HepG2 (cell line): ENCODE data around the gene NOTCH4. TPM values are rescaled to one million over a fixed set of nuclear protein-coding genes. Genes with fewer than 3 reads are reported as not detected.

Experiments used
- ATAD3A ChIP-seq: sonication (generic); formaldehyde crosslinking; IDR thresholded peaks from 2 replicates; pipeline ENCODE4 v1.4.0; 2020; ENCODE audit warnings: missing genetic modification reagents
- ATF7-NPFF ChIP-seq: sonication (generic); formaldehyde crosslinking; IDR thresholded peaks from 2 replicates; pipeline ENCODE4 v1.8.1; 2023; ENCODE audit warnings: mild to moderate bottlenecking, low read depth, missing genetic modification reagents, moderate library complexity
- ELF3 ChIP-seq: IDR thresholded peaks from 2 replicates; pipeline ENCODE4 v1.6.1; 2016; ENCODE audit warnings: missing genetic modification reagents, missing compliant biosample characterization
- ELF4 ChIP-seq: sonication (generic); formaldehyde crosslinking; IDR thresholded peaks from 2 replicates; pipeline ENCODE4 v1.5.0; 2020; ENCODE audit warnings: missing genetic modification reagents, mild to moderate bottlenecking, moderate library complexity, borderline replicate concordance
- GPN1 ChIP-seq: sonication (generic); formaldehyde crosslinking; IDR thresholded peaks from 2 replicates; pipeline ENCODE4 v1.5.1; 2020; ENCODE audit warnings: missing genetic modification reagents, borderline replicate concordance
- HBP1 ChIP-seq: IDR thresholded peaks from 2 replicates; pipeline ENCODE4 v1.6.1; 2016; ENCODE audit warnings: low read depth, control low read depth
- HMGXB4 ChIP-seq, 2 experiments: sonication (generic) in 1 of 2; formaldehyde crosslinking in 1 of 2; IDR thresholded peaks; 2 replicates each; pipeline versions ENCODE4 v1.4.0 to v1.6.1; 2018 to 2020; ENCODE audit warnings: missing genetic modification reagents in 2 of 2, borderline replicate concordance in 1 of 2, low read depth in 1 of 2, mild to moderate bottlenecking in 1 of 2, missing biosample characterization in 1 of 2
- HNRNPH1 ChIP-seq: fragments of 200-400 bp; formaldehyde crosslinking; optimal IDR thresholded peaks from 2 replicates; pipeline ENCODE3; 2017; ENCODE audit warnings: mild to moderate bottlenecking, low read depth, low read length
- KAT2B ChIP-seq: fragments of 150-350 bp; IDR thresholded peaks from 2 replicates; pipeline ENCODE4 v1.6.1; 2014; ENCODE audit warnings: low read depth, low read length, borderline replicate concordance
- KLF6 ChIP-seq: IDR thresholded peaks from 2 replicates; pipeline ENCODE4 v1.8.0; 2016; ENCODE audit warnings: missing biosample characterization, missing genetic modification reagents
- KLF9 ChIP-seq: IDR thresholded peaks from 2 replicates; pipeline ENCODE4 v1.6.1; 2016; ENCODE audit warnings: low read depth
- MAFG ChIP-seq: sonication (generic); formaldehyde crosslinking; IDR thresholded peaks from 2 replicates; pipeline ENCODE4 v1.5.1; 2020; ENCODE audit warnings: mild to moderate bottlenecking, missing genetic modification reagents
- SP140L ChIP-seq: sonication (generic); formaldehyde crosslinking; IDR thresholded peaks from 2 replicates; pipeline ENCODE4 v1.4.0; 2020; ENCODE audit warnings: missing genetic modification reagents, borderline replicate concordance
- SSRP1 ChIP-seq: IDR thresholded peaks from 2 replicates; pipeline ENCODE4 v1.6.1; 2016; ENCODE audit warnings: control low read depth
- THAP9 ChIP-seq: sonication (generic); formaldehyde crosslinking; IDR thresholded peaks from 2 replicates; pipeline ENCODE4; 2020; ENCODE audit warnings: missing genetic modification reagents, mild to moderate bottlenecking, borderline replicate concordance
- ZBTB8A ChIP-seq: sonication (generic); formaldehyde crosslinking; IDR thresholded peaks from 2 replicates; pipeline ENCODE4 v1.4.0; 2020; ENCODE audit warnings: mild to moderate bottlenecking, low read depth, missing genetic modification reagents, borderline replicate concordance
- ZFY ChIP-seq: sonication (generic); formaldehyde crosslinking; IDR thresholded peaks from 2 replicates; pipeline ENCODE4 v1.4.0; 2020; ENCODE audit warnings: missing genetic modification reagents
- ZNF24 ChIP-seq: fragments of 450-650 bp; IDR thresholded peaks from 2 replicates; pipeline ENCODE4 v1.6.1; 2017; ENCODE audit warnings: antibody characterized with exemption, mild to moderate bottlenecking
- polyA plus RNA-seq, 8 experiments: library from polyadenylated mRNA; depleted of rRNA in 3 of 8; stranded (reverse) in 7 of 8; unstranded in 1 of 8; fragments of >200 nt; fragmentation: Illumina TruSeq in 4 of 8; extraction: Trizol in 4 of 8; gene quantifications; 2 replicates each; pipeline versions ENCODE4 v1.2.1 to v1.2.3, GENCODE V29; 2011 to 2016; ENCODE audit warnings: low read depth in 4 of 8, missing spikeins in 1 of 8, mixed read lengths in 1 of 8; ENCODE audit not compliant: insufficient read depth in 1 of 8
- total RNA-seq, 5 experiments: library from RNA; depleted of rRNA; stranded (reverse); fragments of >200 nt; fragmentation: Illumina TruSeq; extraction: Trizol; gene quantifications; 2 replicates each; pipeline ENCODE4 v1.2.3, GENCODE V29; 2016; ENCODE audit warnings: low read depth in 1 of 5
- TF ChIP-seq, protein P1 (sequence below): sonication (generic); formaldehyde crosslinking; IDR thresholded peaks from 2 replicates; pipeline ENCODE4 v1.4.0; 2020; ENCODE audit warnings: missing genetic modification reagents
- TF ChIP-seq, protein P2 (sequence below): sonication (generic); formaldehyde crosslinking; IDR thresholded peaks from 2 replicates; pipeline ENCODE4 v1.8.0; 2022; ENCODE audit warnings: mild to moderate bottlenecking, missing genetic modification reagents; ENCODE audit not compliant: insufficient replicate concordance

Gene NOTCH4
- total and polyA plus RNA-seq, 2 of the 13 experiments (the other 11 are each of a cell fraction or from before 2014, with no cell fraction given): 0.51 to 0.83 TPM

DNA sequence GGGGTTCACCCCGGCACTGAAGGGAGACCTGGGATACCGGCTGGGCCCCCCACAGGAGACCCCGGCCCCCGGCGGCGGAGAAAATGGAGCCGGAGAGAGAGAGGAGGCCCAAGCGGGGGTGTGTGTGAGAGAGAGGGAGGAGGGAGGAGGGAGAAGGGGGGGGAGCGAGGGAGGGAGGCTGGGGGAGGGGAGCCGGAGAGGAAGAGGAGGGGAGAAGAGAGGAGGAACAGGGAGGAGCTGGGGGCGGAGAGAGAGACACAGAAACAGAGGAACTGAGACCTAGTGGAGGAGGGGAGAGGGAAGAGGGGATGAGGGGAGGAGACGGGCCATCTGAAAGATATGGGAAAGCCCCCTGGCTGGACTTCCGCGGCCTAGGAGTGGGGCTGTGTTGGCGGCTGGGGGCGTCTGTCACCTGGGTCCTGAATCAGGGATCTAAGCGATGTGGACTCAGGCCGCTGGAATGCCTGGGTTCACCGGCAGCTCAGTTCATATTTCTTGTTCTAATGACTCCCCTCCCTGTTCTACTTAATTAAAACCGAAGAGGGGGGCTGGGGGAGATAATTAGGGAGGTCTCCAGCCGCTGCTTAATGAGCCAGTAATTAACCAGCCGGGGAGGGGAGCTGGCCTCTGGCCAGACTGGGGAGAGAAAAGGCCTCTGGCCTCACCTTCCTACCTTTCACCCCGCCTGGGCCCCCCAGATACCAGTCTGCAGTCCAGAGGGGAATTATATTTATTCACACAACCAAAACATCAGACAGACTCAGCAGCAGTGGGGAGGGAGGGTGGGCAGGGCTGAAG lies 33.6 kb downstream of the NOTCH4 start, which contains the start of gene PBX2 (continued):
- TF ChIP-seq, protein P1, sequence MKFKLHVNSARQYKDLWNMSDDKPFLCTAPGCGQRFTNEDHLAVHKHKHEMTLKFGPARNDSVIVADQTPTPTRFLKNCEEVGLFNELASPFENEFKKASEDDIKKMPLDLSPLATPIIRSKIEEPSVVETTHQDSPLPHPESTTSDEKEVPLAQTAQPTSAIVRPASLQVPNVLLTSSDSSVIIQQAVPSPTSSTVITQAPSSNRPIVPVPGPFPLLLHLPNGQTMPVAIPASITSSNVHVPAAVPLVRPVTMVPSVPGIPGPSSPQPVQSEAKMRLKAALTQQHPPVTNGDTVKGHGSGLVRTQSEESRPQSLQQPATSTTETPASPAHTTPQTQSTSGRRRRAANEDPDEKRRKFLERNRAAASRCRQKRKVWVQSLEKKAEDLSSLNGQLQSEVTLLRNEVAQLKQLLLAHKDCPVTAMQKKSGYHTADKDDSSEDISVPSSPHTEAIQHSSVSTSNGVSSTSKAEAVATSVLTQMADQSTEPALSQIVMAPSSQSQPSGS (CRISPR knock-in tag): no peak
- peak; percentile 44; the same call in 1 of the 2 replicates for TF ChIP-seq ZBTB8A
- TF ChIP-seq GPN1 (CRISPR knock-in tag): no peak
- no peak for TF ChIP-seq ZNF24
- no peak for TF ChIP-seq MAFG (CRISPR knock-in tag)
- TF ChIP-seq HMGXB4 (CRISPR knock-in tag; IDR thresholded peaks at IDR 0.05; ENCODE audit: borderline replicate concordance in 1 of 2, low read depth in 1 of 2): peak; percentile 11 to 75; a peak in 2 of 4 replicates
- TF ChIP-seq HBP1 (CRISPR knock-in tag): no peak
- no peak for TF ChIP-seq SSRP1 (CRISPR knock-in tag)
- TF ChIP-seq SP140L (CRISPR knock-in tag): 0 out of 2 replicates have a peak, but pooled peaks have one; percentile 50
- TF ChIP-seq KLF6 (CRISPR knock-in tag): 0 out of 2 replicates have a peak, but pooled peaks have one; percentile 35
- peak; percentile 86 for TF ChIP-seq ELF3 (CRISPR knock-in tag)
- peak; percentile 30; the same call in 1 of the 2 replicates for TF ChIP-seq THAP9 (CRISPR knock-in tag)
- peak; percentile 74 for TF ChIP-seq ZFY (CRISPR knock-in tag)
- TF ChIP-seq ELF4: 0 out of 2 replicates have a peak, but pooled peaks have one; percentile 38
- TF ChIP-seq HNRNPH1: peak; percentile 92
- no peak for TF ChIP-seq ATF7-NPFF (CRISPR knock-in tag)
- no peak for TF ChIP-seq ATAD3A
- TF ChIP-seq, protein P2, sequence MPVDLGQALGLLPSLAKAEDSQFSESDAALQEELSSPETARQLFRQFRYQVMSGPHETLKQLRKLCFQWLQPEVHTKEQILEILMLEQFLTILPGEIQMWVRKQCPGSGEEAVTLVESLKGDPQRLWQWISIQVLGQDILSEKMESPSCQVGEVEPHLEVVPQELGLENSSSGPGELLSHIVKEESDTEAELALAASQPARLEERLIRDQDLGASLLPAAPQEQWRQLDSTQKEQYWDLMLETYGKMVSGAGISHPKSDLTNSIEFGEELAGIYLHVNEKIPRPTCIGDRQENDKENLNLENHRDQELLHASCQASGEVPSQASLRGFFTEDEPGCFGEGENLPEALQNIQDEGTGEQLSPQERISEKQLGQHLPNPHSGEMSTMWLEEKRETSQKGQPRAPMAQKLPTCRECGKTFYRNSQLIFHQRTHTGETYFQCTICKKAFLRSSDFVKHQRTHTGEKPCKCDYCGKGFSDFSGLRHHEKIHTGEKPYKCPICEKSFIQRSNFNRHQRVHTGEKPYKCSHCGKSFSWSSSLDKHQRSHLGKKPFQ (CRISPR knock-in tag): peak; percentile 67
- no peak for TF ChIP-seq KAT2B
- TF ChIP-seq KLF9 (CRISPR knock-in tag): 0 out of 2 replicates have a peak, but pooled peaks have one; percentile 43
